Esophagus muscularis mucosa (tissue), 4 donors: ENCODE data around the gene SKIC3. TPM values are rescaled to one million over a fixed set of nuclear protein-coding genes. Genes with fewer than 3 reads are reported as not detected.

Experiments used
- DNase-seq: peaks from one replicate; pipeline ENCODE4 v3.0.0-alpha.2; 2017; ENCODE audit errors: extremely low spot score
- H3K27ac ChIP-seq, 4 donors: fragments of 200-600 bp; sonication (generic); replicated peaks in 1 of 4; 1 replicate in 3 of 4; 2 replicates in 1 of 4; pipeline ENCODE4 v1.5.1; 2016 to 2019; ENCODE audit warnings: mild to moderate bottlenecking in 1 of 4
- H3K27me3 ChIP-seq, 4 donors: fragments of 200-600 bp; sonication (generic); one replicate each; pipeline versions ENCODE4 v1.5.1 to v1.6.0; 2016 to 2019
- H3K36me3 ChIP-seq, 4 donors: fragments of 200-600 bp; sonication (generic); one replicate each; pipeline ENCODE4 v1.5.1; 2016 to 2019
- H3K4me1 ChIP-seq, 4 donors: fragments of 200-600 bp; sonication (generic); one replicate each; pipeline ENCODE4 v1.5.1; 2016 to 2019
- H3K4me3 ChIP-seq, 4 donors: fragments of 200-600 bp; sonication (generic); 1 replicate in 2 of 4; 2 replicates in 2 of 4; pipeline ENCODE4 v1.5.1; 2016 to 2019; ENCODE audit warnings: mild to moderate bottlenecking in 4 of 4, moderate library complexity in 1 of 4
- H3K9me3 ChIP-seq, 4 donors: fragments of 200-600 bp; sonication (generic); 1 replicate in 3 of 4; 2 replicates in 1 of 4; pipeline ENCODE4 v1.5.1; 2016 to 2019
- CTCF ChIP-seq, 3 experiments: fragments of 200-600 bp in 2 of 3; fragments of 450-650 bp in 1 of 3; sonication (generic) in 2 of 3; IDR thresholded peaks; one replicate each; pipeline ENCODE4 v1.5.1; 2017 to 2019; ENCODE audit warnings: antibody characterized with exemption in 3 of 3, mild to moderate bottlenecking in 2 of 3, moderate library complexity in 1 of 3
- EP300 ChIP-seq: sonication (generic); formaldehyde crosslinking; IDR thresholded peaks from one replicate; pipeline ENCODE4 v1.6.1; 2017; ENCODE audit warnings: antibody characterized with exemption
- POLR2A ChIP-seq: fragments of 450-650 bp; IDR thresholded peaks from one replicate; pipeline ENCODE4 v1.6.1; 2017; ENCODE audit warnings: antibody characterized with exemption, moderate library complexity, mild to moderate bottlenecking, low read depth
- POLR2AphosphoS5 ChIP-seq, 2 donors: sonication (generic); formaldehyde crosslinking; IDR thresholded peaks; one replicate each; pipeline ENCODE4 v1.6.1; 2017; ENCODE audit warnings: antibody characterized with exemption in 2 of 2
- WGBS: methylation state at CpG from one replicate; pipeline ENCODE4 v1.1.5; 2018; 5-methylcytosine and 5-hydroxymethylcytosine counted together
- intact Hi-C: fragments of 100-400 bp; cut with DNase I; formaldehyde crosslinking; loops from one replicate; pipeline ENCODE4 v1.15.1; 2023
- total RNA-seq, 4 donors: library from RNA; depleted of rRNA; stranded (reverse); fragments of >200 nt; gene quantifications; one replicate each; pipeline versions ENCODE4 v1.1.0 to v1.2.1, GENCODE V29; 2016

Gene SKIC3
- total RNA-seq, 4 donors from 2014 or later = 46.6 to 76.8 (median 55.2) TPM

- Histone ChIP-seq H3K36me3 (peaks cover 0 to 12% (median 7%) of the 10 kb centered on the region in 4 donors), H3K27me3 (no peaks in the 10 kb centered on the region), H3K27ac (peak overlapping the region; percentile 87 to 91 (median 88)), H3K9me3 (no peaks in the 10 kb centered on the region), H3K4me1 (peaks cover 13 to 34% (median 27%) of the 10 kb centered on the region in 4 donors), H3K4me3 (peak overlapping the region; percentile 74 to 90 (median 80))
- intact Hi-C loops = no loop called here
- no peak for DNase-seq
- WGBS = 0% methylated on average over 6 of the region's 6 CpGs
- no peak for TF ChIP-seq CTCF (IDR thresholded peaks at IDR 0.05)
- no peak for TF ChIP-seq POLR2A
- no peak for TF ChIP-seq POLR2AphosphoS5 (IDR thresholded peaks at IDR 0.05)
- no peak for TF ChIP-seq EP300
Observed at GRCh38 chr5:95554331-95554646, 488 bp downstream of the SKIC3 start.

- Histone ChIP-seq H3K9me3 (no peaks in the 10 kb centered on the region), H3K27ac (no peak overlapping the region), H3K4me1 (peaks cover 5 to 25% (median 15%) of the 10 kb centered on the region in 4 donors), H3K27me3 (no peaks in the 10 kb centered on the region), H3K36me3 (peaks cover 10 to 58% (median 34%) of the 10 kb centered on the region in 4 donors), H3K4me3 (no peak overlapping the region)
- TF ChIP-seq CTCF (IDR thresholded peaks at IDR 0.05) (no peak), EP300 (no peak), POLR2AphosphoS5 (IDR thresholded peaks at IDR 0.05) (no peak)
- intact Hi-C loops = no loop called here
- DNase-seq = no peak
Observed at GRCh38 chr5:95549030-95549429, 5.7 kb downstream of the SKIC3 start.

DNA sequence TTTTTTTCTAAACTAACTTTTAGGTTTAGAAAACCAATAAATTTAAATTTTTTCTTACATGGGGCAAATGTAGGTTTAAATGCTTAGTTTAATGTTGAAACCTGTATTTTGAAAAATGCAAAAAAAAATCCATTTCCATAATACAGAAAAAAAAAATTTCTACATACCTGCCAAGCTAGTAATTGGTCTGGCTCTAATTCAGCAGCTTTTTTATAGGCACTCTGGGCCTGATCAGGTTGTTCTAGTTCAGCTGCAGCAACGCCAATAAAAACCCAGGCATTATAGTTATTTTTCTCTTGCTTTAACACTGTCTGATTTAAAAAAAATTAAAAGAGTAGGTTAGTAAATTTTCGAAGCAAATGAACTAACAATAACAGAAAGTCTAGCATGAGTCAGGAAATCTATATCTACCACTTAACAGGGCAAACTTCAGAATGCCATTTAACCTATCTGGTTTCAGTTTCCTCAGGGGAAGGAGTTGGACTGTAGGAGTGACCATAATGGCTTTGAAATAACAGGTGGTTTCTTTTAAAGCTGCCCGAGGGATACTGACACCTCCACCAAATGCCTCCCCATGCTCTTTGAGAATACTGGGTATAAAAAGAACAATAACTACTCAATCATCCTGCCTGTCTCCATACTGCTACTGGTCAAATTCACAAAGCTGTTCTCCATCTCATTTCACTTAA lies 11.6 kb downstream of the SKIC3 start:
- no peak overlapping the region for H3K27ac ChIP-seq
- H3K9me3 ChIP-seq = no peaks in the 10 kb centered on the region
- no peak overlapping the region for H3K4me3 ChIP-seq
- no peaks in the 10 kb centered on the region for H3K27me3 ChIP-seq
- TF ChIP-seq POLR2AphosphoS5 (IDR thresholded peaks at IDR 0.05) (no peak), POLR2A (no peak), EP300 (no peak), CTCF (IDR thresholded peaks at IDR 0.05) (no peak)
- intact Hi-C loops = no loop called here
- H3K36me3 ChIP-seq = peaks cover 9 to 82% (median 62%) of the 10 kb centered on the region in 4 donors
- 52% methylated on average over 3 of the region's 3 CpGs for WGBS
- peaks cover 0 to 17% (median 10%) of the 10 kb centered on the region in 4 donors for H3K4me1 ChIP-seq
- no peak for DNase-seq

- intact Hi-C loops = loop anchor here (10.0 kb wide), 1 partner anchor 53 kb away; no protein-coding TSS in a partner anchor
- Histone ChIP-seq H3K27me3 (no peaks in the 10 kb centered on the region), H3K36me3 (peaks cover 9 to 63% (median 54%) of the 10 kb centered on the region in 4 donors), H3K9me3 (no peaks in the 10 kb centered on the region), H3K4me1 (peaks cover 0 to 6% (median 1%) of the 10 kb centered on the region in 4 donors), H3K4me3 (no peak overlapping the region), H3K27ac (no peak overlapping the region)
- DNase-seq = no peak
- no peak for TF ChIP-seq POLR2A
- no peak for TF ChIP-seq EP300
- TF ChIP-seq POLR2AphosphoS5 (IDR thresholded peaks at IDR 0.05) = no peak
- no peak for TF ChIP-seq CTCF (IDR thresholded peaks at IDR 0.05)
- WGBS = 78% methylated on average over 2 of the region's 2 CpGs
Observed at GRCh38 chr5:95537501-95537900, 17.3 kb downstream of the SKIC3 start.

DNA sequence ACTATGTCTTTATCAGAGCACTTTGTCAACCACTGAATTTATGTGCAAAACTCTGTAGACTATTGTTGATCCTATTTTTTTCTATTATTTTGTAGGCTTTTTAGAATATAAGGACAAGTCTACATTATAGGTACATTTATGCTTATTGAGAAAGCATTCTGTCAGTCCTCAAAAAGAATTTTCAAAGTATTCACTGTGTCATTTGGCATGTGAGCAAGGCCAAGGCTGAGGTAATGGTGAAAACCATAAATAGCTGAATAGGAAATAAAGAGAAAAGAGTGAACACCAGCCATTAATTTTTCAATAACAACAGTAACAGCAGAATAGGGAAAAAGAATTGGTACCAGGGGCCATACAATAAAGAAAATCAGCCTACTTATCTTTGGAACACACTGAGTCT lies 21.0 kb downstream of the SKIC3 start:
- Histone ChIP-seq H3K4me1 (peaks cover 0 to 6% (median 1%) of the 10 kb centered on the region in 4 donors), H3K27ac (no peak overlapping the region), H3K9me3 (no peaks in the 10 kb centered on the region), H3K27me3 (no peaks in the 10 kb centered on the region), H3K36me3 (peaks cover 0 to 45% (median 37%) of the 10 kb centered on the region in 4 donors), H3K4me3 (no peak overlapping the region)
- no peak for TF ChIP-seq POLR2AphosphoS5 (IDR thresholded peaks at IDR 0.05)
- no peak for TF ChIP-seq EP300
- no peak for TF ChIP-seq POLR2A
- TF ChIP-seq CTCF (IDR thresholded peaks at IDR 0.05) = no peak
- intact Hi-C loops = loop anchor here (10.0 kb wide), 1 partner anchor 49 kb away; no protein-coding TSS in a partner anchor
- no peak for DNase-seq
